Measurements from ENCODE around the gene MID1. TPM values are rescaled to one million over a fixed set of nuclear protein-coding genes. Genes with fewer than 3 reads are reported as not detected.

MID1 gene
- total RNA-seq, 1 donor from 2014 or later = 17.7 TPM

GRCh38 chrX:10484683-10485247 lies 135.6 kb downstream of the MID1 start:
- Histone ChIP-seq H3K4me1 (ENCODE audit: control insufficient read depth in 3 of 3, insufficient read depth in 3 of 3, low read length in 3 of 3) (no peaks in the 10 kb centered on the region), H3K27me3 (ENCODE audit: control insufficient read depth in 3 of 3, insufficient read depth in 3 of 3, low read length in 3 of 3) (no peaks in the 10 kb centered on the region), H3K9ac (ENCODE audit: low read depth in 1 of 3, low read length in 3 of 3) (no peak overlapping the region), H3K9me3 (ENCODE audit: control insufficient read depth in 3 of 3, low read length in 3 of 3) (no peaks in the 10 kb centered on the region), H3K27ac (ENCODE audit: low read depth, low read length) (no peak overlapping the region), H3K36me3 (ENCODE audit: control insufficient read depth in 3 of 3, insufficient read depth in 3 of 3, low read length in 3 of 3) (no peaks in the 10 kb centered on the region), H3K4me3 (ENCODE audit: low read length in 3 of 3) (no peak overlapping the region)

GRCh38 chrX:10483191-10483831 lies 137.1 kb downstream of the MID1 start:
- Histone ChIP-seq H3K4me1 (ENCODE audit: control insufficient read depth in 3 of 3, insufficient read depth in 3 of 3, low read length in 3 of 3) (no peaks in the 10 kb centered on the region), H3K9ac (ENCODE audit: low read depth in 1 of 3, low read length in 3 of 3) (no peak overlapping the region), H3K4me3 (ENCODE audit: low read length in 3 of 3) (no peak overlapping the region), H3K27me3 (ENCODE audit: control insufficient read depth in 3 of 3, insufficient read depth in 3 of 3, low read length in 3 of 3) (no peaks in the 10 kb centered on the region), H3K27ac (ENCODE audit: low read depth, low read length) (peak overlapping the region; percentile 75), H3K9me3 (ENCODE audit: control insufficient read depth in 3 of 3, low read length in 3 of 3) (no peaks in the 10 kb centered on the region), H3K36me3 (ENCODE audit: control insufficient read depth in 3 of 3, insufficient read depth in 3 of 3, low read length in 3 of 3) (no peaks in the 10 kb centered on the region)

- Histone ChIP-seq H3K27ac (ENCODE audit: low read depth, low read length) (peak overlapping the region; percentile 75), H3K4me3 (ENCODE audit: low read length in 3 of 3) (peak overlapping the region in 1 of 3 donors; percentile 7)
Measured at GRCh38 chrX:10482708-10483107, 137.7 kb downstream of the MID1 start.

GRCh38 chrX:10482261-10482660 lies 138.1 kb downstream of the MID1 start:
- Histone ChIP-seq H3K9ac (ENCODE audit: low read depth in 1 of 3, low read length in 3 of 3) (no peak overlapping the region), H3K9me3 (ENCODE audit: control insufficient read depth in 3 of 3, low read length in 3 of 3) (no peaks in the 10 kb centered on the region), H3K4me1 (ENCODE audit: control insufficient read depth in 3 of 3, insufficient read depth in 3 of 3, low read length in 3 of 3) (no peaks in the 10 kb centered on the region), H3K36me3 (ENCODE audit: control insufficient read depth in 3 of 3, insufficient read depth in 3 of 3, low read length in 3 of 3) (no peaks in the 10 kb centered on the region), H3K4me3 (ENCODE audit: low read length in 3 of 3) (peak overlapping the region in 1 of 3 donors; percentile 7), H3K27ac (ENCODE audit: low read depth, low read length) (peak overlapping the region; percentile 75), H3K27me3 (ENCODE audit: control insufficient read depth in 3 of 3, insufficient read depth in 3 of 3, low read length in 3 of 3) (no peaks in the 10 kb centered on the region)

More at GRCh38 chrX:10482708-10483107, 137.7 kb downstream of the MID1 start:
- H3K4me1 ChIP-seq (ENCODE audit: control insufficient read depth in 3 of 3, insufficient read depth in 3 of 3, low read length in 3 of 3) = no peaks in the 10 kb centered on the region
- H3K9ac ChIP-seq (ENCODE audit: low read depth in 1 of 3, low read length in 3 of 3) = no peak overlapping the region
- no peaks in the 10 kb centered on the region for H3K36me3 ChIP-seq (ENCODE audit: control insufficient read depth in 3 of 3, insufficient read depth in 3 of 3, low read length in 3 of 3)
- no peaks in the 10 kb centered on the region for H3K27me3 ChIP-seq (ENCODE audit: control insufficient read depth in 3 of 3, insufficient read depth in 3 of 3, low read length in 3 of 3)
- H3K9me3 ChIP-seq (ENCODE audit: control insufficient read depth in 3 of 3, low read length in 3 of 3) = no peaks in the 10 kb centered on the region

GRCh38 chrX:10480861-10481260 lies 139.5 kb downstream of the MID1 start:
- H3K36me3 ChIP-seq (ENCODE audit: control insufficient read depth in 3 of 3, insufficient read depth in 3 of 3, low read length in 3 of 3) = no peaks in the 10 kb centered on the region
- no peak overlapping the region for H3K9ac ChIP-seq (ENCODE audit: low read depth in 1 of 3, low read length in 3 of 3)
- no peak overlapping the region for H3K27ac ChIP-seq (ENCODE audit: low read depth, low read length)
- H3K27me3 ChIP-seq (ENCODE audit: control insufficient read depth in 3 of 3, insufficient read depth in 3 of 3, low read length in 3 of 3) = no peaks in the 10 kb centered on the region
- H3K4me3 ChIP-seq (ENCODE audit: low read length in 3 of 3) = no peak overlapping the region
- H3K9me3 ChIP-seq (ENCODE audit: control insufficient read depth in 3 of 3, low read length in 3 of 3) = no peaks in the 10 kb centered on the region
- H3K4me1 ChIP-seq (ENCODE audit: control insufficient read depth in 3 of 3, insufficient read depth in 3 of 3, low read length in 3 of 3) = no peaks in the 10 kb centered on the region

GRCh38 chrX:10479508-10479907 lies 140.9 kb downstream of the MID1 start:
- no peak overlapping the region for H3K9ac ChIP-seq (ENCODE audit: low read depth in 1 of 3, low read length in 3 of 3)
- no peak overlapping the region for H3K4me3 ChIP-seq (ENCODE audit: low read length in 3 of 3)
- H3K9me3 ChIP-seq (ENCODE audit: control insufficient read depth in 3 of 3, low read length in 3 of 3) = no peaks in the 10 kb centered on the region
- no peaks in the 10 kb centered on the region for H3K4me1 ChIP-seq (ENCODE audit: control insufficient read depth in 3 of 3, insufficient read depth in 3 of 3, low read length in 3 of 3)
- H3K27ac ChIP-seq (ENCODE audit: low read depth, low read length) = no peak overlapping the region
- no peaks in the 10 kb centered on the region for H3K36me3 ChIP-seq (ENCODE audit: control insufficient read depth in 3 of 3, insufficient read depth in 3 of 3, low read length in 3 of 3)
- no peaks in the 10 kb centered on the region for H3K27me3 ChIP-seq (ENCODE audit: control insufficient read depth in 3 of 3, insufficient read depth in 3 of 3, low read length in 3 of 3)

- Histone ChIP-seq H3K27ac (ENCODE audit: low read depth, low read length) (no peak overlapping the region), H3K4me1 (ENCODE audit: control insufficient read depth in 3 of 3, insufficient read depth in 3 of 3, low read length in 3 of 3) (no peaks in the 10 kb centered on the region), H3K9ac (ENCODE audit: low read depth in 1 of 3, low read length in 3 of 3) (no peak overlapping the region), H3K27me3 (ENCODE audit: control insufficient read depth in 3 of 3, insufficient read depth in 3 of 3, low read length in 3 of 3) (no peaks in the 10 kb centered on the region), H3K4me3 (ENCODE audit: low read length in 3 of 3) (no peak overlapping the region), H3K36me3 (ENCODE audit: control insufficient read depth in 3 of 3, insufficient read depth in 3 of 3, low read length in 3 of 3) (peaks cover 0 to 4% (median 0%) of the 10 kb centered on the region in 3 donors), H3K9me3 (ENCODE audit: control insufficient read depth in 3 of 3, low read length in 3 of 3) (no peaks in the 10 kb centered on the region)
Measured at GRCh38 chrX:10477525-10477924, 142.9 kb downstream of the MID1 start.

- H3K27me3 ChIP-seq (ENCODE audit: control insufficient read depth in 3 of 3, insufficient read depth in 3 of 3, low read length in 3 of 3) = no peaks in the 10 kb centered on the region
- no peaks in the 10 kb centered on the region for H3K4me1 ChIP-seq (ENCODE audit: control insufficient read depth in 3 of 3, insufficient read depth in 3 of 3, low read length in 3 of 3)
- no peaks in the 10 kb centered on the region for H3K9me3 ChIP-seq (ENCODE audit: control insufficient read depth in 3 of 3, low read length in 3 of 3)
- no peak overlapping the region for H3K27ac ChIP-seq (ENCODE audit: low read depth, low read length)
- H3K4me3 ChIP-seq (ENCODE audit: low read length in 3 of 3) = no peak overlapping the region
- H3K36me3 ChIP-seq (ENCODE audit: control insufficient read depth in 3 of 3, insufficient read depth in 3 of 3, low read length in 3 of 3) = peaks cover 0 to 4% (median 0%) of the 10 kb centered on the region in 3 donors
- H3K9ac ChIP-seq (ENCODE audit: low read depth in 1 of 3, low read length in 3 of 3) = no peak overlapping the region
Measured at GRCh38 chrX:10474913-10475568, 145.3 kb downstream of the MID1 start.

- H3K9ac ChIP-seq (ENCODE audit: low read depth in 1 of 3, low read length in 3 of 3) = no peak overlapping the region
- H3K27me3 ChIP-seq (ENCODE audit: control insufficient read depth in 3 of 3, insufficient read depth in 3 of 3, low read length in 3 of 3) = no peaks in the 10 kb centered on the region
- no peaks in the 10 kb centered on the region for H3K9me3 ChIP-seq (ENCODE audit: control insufficient read depth in 3 of 3, low read length in 3 of 3)
- no peak overlapping the region for H3K27ac ChIP-seq (ENCODE audit: low read depth, low read length)
- no peak overlapping the region for H3K4me3 ChIP-seq (ENCODE audit: low read length in 3 of 3)
- H3K4me1 ChIP-seq (ENCODE audit: control insufficient read depth in 3 of 3, insufficient read depth in 3 of 3, low read length in 3 of 3) = no peaks in the 10 kb centered on the region
- H3K36me3 ChIP-seq (ENCODE audit: control insufficient read depth in 3 of 3, insufficient read depth in 3 of 3, low read length in 3 of 3) = peaks cover 0 to 6% (median 0%) of the 10 kb centered on the region in 3 donors
Measured at GRCh38 chrX:10474510-10474909, 145.9 kb downstream of the MID1 start.

GRCh38 chrX:10471418-10471817 lies 149.0 kb downstream of the MID1 start:
- no peaks in the 10 kb centered on the region for H3K9me3 ChIP-seq (ENCODE audit: control insufficient read depth in 3 of 3, low read length in 3 of 3)
- H3K27ac ChIP-seq (ENCODE audit: low read depth, low read length) = no peak overlapping the region
- H3K9ac ChIP-seq (ENCODE audit: low read depth in 1 of 3, low read length in 3 of 3) = no peak overlapping the region
- H3K36me3 ChIP-seq (ENCODE audit: control insufficient read depth in 3 of 3, insufficient read depth in 3 of 3, low read length in 3 of 3) = peaks cover 0 to 6% (median 0%) of the 10 kb centered on the region in 3 donors
- no peaks in the 10 kb centered on the region for H3K27me3 ChIP-seq (ENCODE audit: control insufficient read depth in 3 of 3, insufficient read depth in 3 of 3, low read length in 3 of 3)
- H3K4me1 ChIP-seq (ENCODE audit: control insufficient read depth in 3 of 3, insufficient read depth in 3 of 3, low read length in 3 of 3) = no peaks in the 10 kb centered on the region
- no peak overlapping the region for H3K4me3 ChIP-seq (ENCODE audit: low read length in 3 of 3)
